Fibroblast of lung (primary cell): ENCODE results near the gene LYPD5.

Experiments
- CTCF ChIP-seq, 2 donors: IDR thresholded peaks in 1 of 2; conservative IDR thresholded peaks in 1 of 2; 1 replicate in 1 of 2; 2 replicates in 1 of 2; pipeline ENCODE4 v1.5.1; 2011 to 2012; ENCODE audit warnings: low read length in 2 of 2, control low read depth in 1 of 2, inconsistent platforms in 1 of 2, low read depth in 1 of 2, mild to moderate bottlenecking in 1 of 2
- EZH2 ChIP-seq: IDR thresholded peaks from 2 replicates; pipeline ENCODE4 v1.5.1; 2012; ENCODE audit warnings: low read length, control low read depth, mild to moderate bottlenecking; ENCODE audit errors: missing control alignments

- TF ChIP-seq CTCF (conservative IDR thresholded peaks at IDR 0.05 in 1 of 2, IDR thresholded peaks at IDR 0.05 in 1 of 2; ENCODE audit: low read depth in 1 of 2, low read length in 2 of 2) (no peak), EZH2 (no peak)
Observed at GRCh38 chr19:43782689-43783231, 19.5 kb downstream of the LYPD5 start.
